SK-N-SH treated with all-trans-retinoic acid at 6 μM for 48 hours (cell line): ENCODE data around the gene CDT1.

Source experiments
- ATAC-seq: fragments of 200-7000 bp; cut with Tn5 transposase; 3 replicates; pipeline ENCODE4 v1.9.1; 2020; ENCODE audit warnings: mild to moderate bottlenecking, moderate library complexity
- ARNTL ChIP-seq: fragments of 450-650 bp; formaldehyde crosslinking; IDR thresholded peaks from 2 replicates; pipeline ENCODE4 v1.5.0; 2020; ENCODE audit warnings: low read depth, mild to moderate bottlenecking, moderate library complexity, borderline replicate concordance
- BACH2 ChIP-seq: fragments of 250-450 bp; sonication (Bioruptor Pico); IDR thresholded peaks from 2 replicates; pipeline ENCODE4 v1.9.0; 2021; ENCODE audit warnings: mild to moderate bottlenecking, borderline replicate concordance
- CREB5 ChIP-seq: fragments of 250-450 bp; sonication (Bioruptor Pico); IDR thresholded peaks from 2 replicates; pipeline ENCODE4 v1.5.1; 2020; ENCODE audit warnings: low read depth, mild to moderate bottlenecking, moderate library complexity
- CSDC2 ChIP-seq: fragments of 250-450 bp; sonication (Bioruptor Pico); IDR thresholded peaks from 2 replicates; pipeline ENCODE4 v1.5.0; 2020; ENCODE audit warnings: mild to moderate bottlenecking, moderate library complexity
- CSRNP3 ChIP-seq: fragments of 250-450 bp; sonication (Bioruptor Pico); IDR thresholded peaks from 2 replicates; pipeline ENCODE4 v1.5.1; 2021; ENCODE audit warnings: mild to moderate bottlenecking, moderate library complexity
- ESRRG ChIP-seq: fragments of 250-450 bp; sonication (Bioruptor Pico); IDR thresholded peaks from 2 replicates; pipeline ENCODE4 v1.6.1; 2021; ENCODE audit warnings: mild to moderate bottlenecking
- ISL1 ChIP-seq: fragments of 250-450 bp; sonication (Bioruptor Pico); IDR thresholded peaks from 2 replicates; pipeline ENCODE4 v2.1.2; 2022; ENCODE audit warnings: mild to moderate bottlenecking, moderate library complexity
- POU6F1 ChIP-seq: fragments of 250-450 bp; sonication (Bioruptor Pico); IDR thresholded peaks from 2 replicates; pipeline ENCODE4 v1.8.0; 2021; ENCODE audit warnings: low read depth, mild to moderate bottlenecking, moderate library complexity, borderline replicate concordance
- PPARA ChIP-seq: fragments of 250-450 bp; sonication (Bioruptor Pico); IDR thresholded peaks from 2 replicates; pipeline ENCODE4 v1.5.0; 2020; ENCODE audit warnings: mild to moderate bottlenecking, borderline replicate concordance
- RARB ChIP-seq: fragments of 250-450 bp; sonication (Bioruptor Pico); IDR thresholded peaks from 2 replicates; pipeline ENCODE4 v1.8.0; 2021; ENCODE audit warnings: mild to moderate bottlenecking, moderate library complexity
- SNAI2 ChIP-seq: fragments of 250-450 bp; sonication (Bioruptor Pico); IDR thresholded peaks from 2 replicates; pipeline ENCODE4 v1.5.0; 2020; ENCODE audit warnings: mild to moderate bottlenecking, moderate library complexity
- TCF4 ChIP-seq: fragments of 250-450 bp; sonication (Bioruptor Pico); IDR thresholded peaks from 2 replicates; pipeline ENCODE4 v1.8.0; 2021; ENCODE audit warnings: mild to moderate bottlenecking, moderate library complexity, borderline replicate concordance
- TSHZ2 ChIP-seq: fragments of 250-450 bp; sonication (Bioruptor Pico); IDR thresholded peaks from 2 replicates; pipeline ENCODE4 v1.5.0; 2020; ENCODE audit warnings: mild to moderate bottlenecking, moderate library complexity
- ZC3H10 ChIP-seq: fragments of 250-450 bp; sonication (Bioruptor Pico); IDR thresholded peaks from 2 replicates; pipeline ENCODE4 v1.5.1; 2021; ENCODE audit warnings: mild to moderate bottlenecking, moderate library complexity
- ZFP3 ChIP-seq: fragments of 250-450 bp; sonication (Bioruptor Pico); IDR thresholded peaks from 2 replicates; pipeline ENCODE4 v1.5.0; 2020; ENCODE audit warnings: mild to moderate bottlenecking, moderate library complexity
- ZFP30 ChIP-seq: fragments of 450-650 bp; formaldehyde crosslinking; IDR thresholded peaks from 2 replicates; pipeline ENCODE4 v1.5.0; 2022; ENCODE audit warnings: mild to moderate bottlenecking, moderate library complexity
- ZNF565 ChIP-seq: fragments of 450-650 bp; formaldehyde crosslinking; conservative IDR thresholded peaks from 2 replicates; pipeline ENCODE4 v1.5.0; 2020; ENCODE audit warnings: low read depth, mild to moderate bottlenecking, moderate library complexity
- ZNF70 ChIP-seq: fragments of 450-650 bp; formaldehyde crosslinking; IDR thresholded peaks from 2 replicates; pipeline ENCODE4 v1.5.0; 2020; ENCODE audit warnings: mild to moderate bottlenecking, moderate library complexity
- ZNF8 ChIP-seq: fragments of 450-650 bp; formaldehyde crosslinking; IDR thresholded peaks from 2 replicates; pipeline ENCODE4 v1.5.0; 2020; ENCODE audit warnings: mild to moderate bottlenecking, moderate library complexity
- TF ChIP-seq, protein P1 (sequence below): fragments of 250-450 bp; sonication (Bioruptor Pico); IDR thresholded peaks from 2 replicates; pipeline ENCODE4 v1.8.0; 2020; ENCODE audit warnings: mild to moderate bottlenecking, moderate library complexity, borderline replicate concordance

CDT1 gene

DNA sequence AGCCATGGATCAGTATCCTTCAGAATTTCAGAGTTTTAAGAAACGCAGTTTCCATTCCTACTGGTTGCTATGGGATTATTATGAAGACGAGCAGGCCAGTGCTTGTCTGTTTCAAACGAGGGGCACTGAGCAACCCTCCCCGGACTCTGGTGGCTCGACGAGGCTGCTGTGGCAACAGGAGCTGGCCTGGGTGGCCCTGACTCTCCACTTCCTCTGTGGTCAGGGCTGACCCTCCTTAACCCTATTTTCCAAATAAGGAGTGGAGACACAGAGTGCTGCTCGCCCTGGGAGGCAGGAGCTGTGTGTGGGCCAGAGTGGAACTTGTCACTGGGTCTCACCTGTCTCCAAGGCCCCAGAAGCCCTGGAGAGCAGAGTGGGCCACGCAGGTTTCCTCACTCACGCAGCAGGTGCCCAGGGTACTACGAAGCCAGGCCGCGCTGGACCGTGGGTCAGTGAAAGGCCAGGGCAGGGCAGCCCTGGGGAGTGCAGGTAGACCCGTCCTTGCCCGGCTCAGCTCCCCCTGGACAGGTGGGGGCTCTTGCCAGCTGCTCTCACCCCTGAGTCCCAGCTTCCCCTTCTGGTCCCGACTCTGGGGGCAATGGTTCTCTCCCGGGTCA, 49.8 kb downstream of the CDT1 start:
- ATAC-seq, result no peak
- TF ChIP-seq, protein P1, sequence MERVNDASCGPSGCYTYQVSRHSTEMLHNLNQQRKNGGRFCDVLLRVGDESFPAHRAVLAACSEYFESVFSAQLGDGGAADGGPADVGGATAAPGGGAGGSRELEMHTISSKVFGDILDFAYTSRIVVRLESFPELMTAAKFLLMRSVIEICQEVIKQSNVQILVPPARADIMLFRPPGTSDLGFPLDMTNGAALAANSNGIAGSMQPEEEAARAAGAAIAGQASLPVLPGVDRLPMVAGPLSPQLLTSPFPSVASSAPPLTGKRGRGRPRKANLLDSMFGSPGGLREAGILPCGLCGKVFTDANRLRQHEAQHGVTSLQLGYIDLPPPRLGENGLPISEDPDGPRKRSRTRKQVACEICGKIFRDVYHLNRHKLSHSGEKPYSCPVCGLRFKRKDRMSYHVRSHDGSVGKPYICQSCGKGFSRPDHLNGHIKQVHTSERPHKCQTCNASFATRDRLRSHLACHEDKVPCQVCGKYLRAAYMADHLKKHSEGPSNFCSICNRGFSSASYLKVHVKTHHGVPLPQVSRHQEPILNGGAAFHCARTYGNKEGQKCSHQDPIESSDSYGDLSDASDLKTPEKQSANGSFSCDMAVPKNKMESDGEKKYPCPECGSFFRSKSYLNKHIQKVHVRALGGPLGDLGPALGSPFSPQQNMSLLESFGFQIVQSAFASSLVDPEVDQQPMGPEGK, result no peak
- TF ChIP-seq ARNTL (CRISPR knock-in tag), result no peak
- TF ChIP-seq TCF4 (CRISPR knock-in tag), result no peak
- TF ChIP-seq ZC3H10 (CRISPR knock-in tag), result no peak
- no peak for TF ChIP-seq ISL1 (CRISPR knock-in tag)
- no peak for TF ChIP-seq BACH2 (CRISPR knock-in tag)
- no peak for TF ChIP-seq CSDC2 (CRISPR knock-in tag)
- TF ChIP-seq ZFP3, result no peak
- TF ChIP-seq ZNF70 (CRISPR knock-in tag), result no peak
- no peak for TF ChIP-seq ZNF565
- TF ChIP-seq CSRNP3 (CRISPR knock-in tag), result no peak

DNA sequence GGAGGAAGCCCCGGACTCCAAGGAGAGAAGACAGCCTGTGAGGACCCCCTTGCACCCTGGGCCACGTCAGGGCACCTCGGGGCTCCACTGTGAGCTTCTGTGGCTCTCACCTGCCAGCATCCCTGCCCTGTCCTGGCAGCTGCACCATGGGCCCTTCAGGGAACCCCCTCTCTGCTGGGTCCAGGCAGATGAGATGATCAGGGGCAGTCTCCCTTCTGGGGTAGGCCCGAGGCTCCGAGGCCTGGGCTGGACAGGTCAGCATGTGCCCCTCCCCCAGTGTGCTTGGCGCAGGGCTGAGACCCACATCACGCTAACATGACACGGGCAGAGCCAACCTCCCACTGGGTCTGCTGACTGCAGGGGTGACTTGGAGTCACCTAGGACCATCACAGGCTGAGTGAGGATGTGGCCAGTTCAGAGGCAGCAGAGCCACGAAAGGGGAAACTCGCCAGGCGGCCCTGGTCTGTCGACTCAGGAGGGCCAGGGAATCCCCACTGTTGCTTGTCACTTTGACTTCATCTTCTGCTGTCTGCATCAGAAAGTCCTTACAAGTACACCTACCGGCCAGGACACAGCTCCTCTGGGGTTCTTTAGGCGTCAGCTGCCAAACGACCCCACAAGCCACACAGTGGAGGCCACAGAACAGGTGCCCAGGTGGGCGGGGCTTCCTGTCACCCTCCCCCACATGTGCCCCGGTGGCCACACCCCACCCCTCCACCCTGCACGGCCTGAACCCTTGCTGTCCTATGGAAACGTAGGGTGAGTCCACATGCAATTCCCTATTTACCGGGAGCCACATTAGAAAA, 50.9 kb downstream of the CDT1 start:
- no peak for ATAC-seq
- TF ChIP-seq PPARA (CRISPR knock-in tag), result no peak
- TF ChIP-seq ZNF8 (CRISPR knock-in tag), result no peak
- no peak for TF ChIP-seq TSHZ2 (CRISPR knock-in tag)
- no peak for TF ChIP-seq TCF4 (CRISPR knock-in tag)
- TF ChIP-seq CSRNP3 (CRISPR knock-in tag), result no peak
- no peak for TF ChIP-seq RARB (CRISPR knock-in tag)
- TF ChIP-seq ESRRG (CRISPR knock-in tag), result no peak

DNA sequence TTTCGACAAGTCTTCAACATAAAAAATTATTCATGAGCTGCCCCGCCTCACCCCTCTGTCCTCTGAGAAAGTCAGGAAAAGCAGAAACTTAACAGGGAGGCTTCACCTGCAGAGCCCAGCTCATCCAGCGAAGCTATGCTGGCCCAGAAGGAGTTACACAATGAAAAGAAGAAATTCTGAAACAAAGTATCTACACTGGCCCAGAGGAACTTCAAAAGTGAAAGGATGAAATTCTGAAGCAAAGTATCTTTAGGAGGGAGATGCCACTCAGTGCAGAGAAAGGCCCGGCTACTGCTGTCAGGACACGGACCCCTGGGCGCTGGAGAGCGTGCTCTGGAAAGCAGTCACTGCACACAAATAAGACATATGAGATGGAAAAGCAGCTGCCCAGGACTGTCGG, 51.6 kb downstream of the CDT1 start:
- no peak for ATAC-seq
- TF ChIP-seq ZNF565, result no peak
- no peak for TF ChIP-seq CSRNP3 (CRISPR knock-in tag)
- TF ChIP-seq ZFP30, result no peak
- no peak for TF ChIP-seq ISL1 (CRISPR knock-in tag)
- TF ChIP-seq PPARA (CRISPR knock-in tag), result no peak
- no peak for TF ChIP-seq SNAI2 (CRISPR knock-in tag)
- no peak for TF ChIP-seq ZNF70 (CRISPR knock-in tag)
- no peak for TF ChIP-seq ZC3H10 (CRISPR knock-in tag)
- TF ChIP-seq CREB5, result no peak
- TF ChIP-seq ESRRG (CRISPR knock-in tag), result no peak
- TF ChIP-seq POU6F1 (CRISPR knock-in tag), result no peak
- TF ChIP-seq CSDC2 (CRISPR knock-in tag), result no peak
